Renal cortical epithelial cell (primary cell): ENCODE measurements around the gene ZFYVE21. TPM values are rescaled to one million over a fixed set of nuclear protein-coding genes. Genes with fewer than 3 reads are reported as not detected.
"Not testable (repeated sequence)": the region's sequence is repeated elsewhere in the genome, so short reads cannot be mapped to it uniquely, and the experiment has no call there.

Experiments used
- DNase-seq: peaks from one replicate; pipeline ENCODE4 v3.0.0-alpha.2; 2011; ENCODE audit warnings: low read depth
- total RNA-seq: library from RNA; depleted of rRNA; stranded (reverse); fragments of >200 nt; gene quantifications from 2 replicates; pipeline ENCODE4 v1.2.3, GENCODE V29; 2014

ZFYVE21 gene
- 88.0 and 97.9 TPM in 2 replicates for total RNA-seq

DNA sequence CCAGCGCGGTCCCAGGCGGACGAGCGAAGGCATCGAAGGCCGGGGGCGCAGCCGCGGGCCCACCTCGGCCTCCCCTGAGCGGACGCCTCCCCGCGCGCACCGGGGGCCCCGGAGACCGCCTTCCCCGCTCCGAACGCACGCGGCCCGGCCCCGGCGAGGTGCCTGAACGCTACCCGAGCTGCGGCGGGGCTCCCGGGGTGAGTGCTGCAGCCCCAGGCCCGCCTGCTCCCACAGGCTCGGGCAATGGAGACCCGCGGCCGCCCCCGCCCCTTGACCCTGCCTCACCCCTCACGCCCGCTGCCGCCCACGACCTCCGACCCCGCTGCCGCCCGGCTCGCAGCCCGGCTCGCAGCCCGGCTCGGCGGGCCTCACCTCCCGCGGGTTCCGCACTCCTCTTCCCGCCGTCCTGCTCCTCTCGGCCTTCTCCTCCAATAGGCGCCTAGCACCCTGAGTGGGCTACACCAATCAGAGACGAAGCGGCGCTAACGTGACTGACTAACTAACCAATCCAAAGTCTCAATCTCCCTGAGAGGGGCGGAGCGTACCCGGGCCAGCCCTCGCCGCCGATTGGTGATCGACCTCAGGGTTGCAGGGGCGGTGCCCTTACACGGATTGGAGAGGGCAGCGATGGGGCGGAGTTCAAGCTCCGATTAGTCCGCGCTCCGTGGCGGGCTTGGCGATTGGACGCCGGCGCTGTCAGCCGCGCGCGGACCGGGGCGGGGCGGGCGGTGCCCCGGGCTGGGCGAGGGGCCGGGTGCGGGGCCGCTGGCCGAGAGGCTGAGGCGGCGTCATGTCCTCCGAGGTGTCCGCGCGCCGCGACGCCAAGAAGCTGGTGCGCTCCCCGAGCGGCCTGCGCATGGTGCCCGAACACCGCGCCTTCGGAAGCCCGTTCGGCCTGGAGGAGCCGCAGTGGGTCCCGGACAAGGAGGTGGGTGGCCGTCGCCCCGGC, at the start of gene ZFYVE21, which contains the start of gene XRCC3:
Gene ZFYVE21 (plus strand): TSS at position 759 of the 949 bp plus-strand sequence. CDS start 32 bp downstream, at position 791.
Gene XRCC3 (minus strand): TSS at position 400 of the 949 bp plus-strand sequence. CDS start 4,364 bp downstream, outside the sequence.
- DNase-seq, result peak; percentile 96

DNA sequence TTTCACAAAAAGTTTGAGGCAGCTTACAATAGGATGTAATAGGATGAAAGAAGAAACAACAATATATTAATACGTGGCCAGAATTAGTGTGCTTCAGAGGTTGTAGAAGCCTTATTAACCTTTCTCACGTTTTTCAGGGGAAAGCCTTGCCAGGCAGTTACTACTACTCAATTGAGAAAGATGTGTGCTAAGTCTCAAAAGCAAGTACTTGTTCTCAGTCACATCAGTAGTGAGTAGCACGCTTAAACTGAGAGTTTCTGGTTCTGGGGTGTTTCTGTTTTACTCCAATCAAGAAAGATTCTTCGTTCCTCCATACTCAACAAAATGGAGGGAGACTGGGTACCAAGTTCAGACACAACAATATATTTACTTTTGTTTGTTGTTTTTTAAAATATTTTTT, 47.9 kb upstream of the ZFYVE21 start:
- no peak for DNase-seq

DNA sequence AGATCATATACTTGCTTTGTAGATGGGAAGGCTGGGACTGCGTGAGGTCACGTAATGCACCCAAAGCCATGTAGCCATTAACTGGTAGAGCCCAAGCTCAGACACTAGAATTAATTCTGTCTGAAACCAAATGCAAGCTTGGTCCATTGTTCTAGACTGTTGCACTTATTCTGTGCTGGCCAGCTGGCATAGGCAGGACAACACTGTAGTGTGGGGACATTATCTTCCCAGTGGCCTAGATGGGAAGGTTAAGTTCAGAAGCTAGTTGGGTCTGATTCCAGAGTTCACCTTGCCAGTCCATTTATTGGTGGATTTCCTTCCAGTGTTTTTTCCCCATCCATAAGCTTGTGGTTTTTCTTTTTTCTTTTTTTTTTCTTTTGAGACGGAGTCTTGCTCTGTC, 47.5 kb upstream of the ZFYVE21 start:
- no peak for DNase-seq

DNA sequence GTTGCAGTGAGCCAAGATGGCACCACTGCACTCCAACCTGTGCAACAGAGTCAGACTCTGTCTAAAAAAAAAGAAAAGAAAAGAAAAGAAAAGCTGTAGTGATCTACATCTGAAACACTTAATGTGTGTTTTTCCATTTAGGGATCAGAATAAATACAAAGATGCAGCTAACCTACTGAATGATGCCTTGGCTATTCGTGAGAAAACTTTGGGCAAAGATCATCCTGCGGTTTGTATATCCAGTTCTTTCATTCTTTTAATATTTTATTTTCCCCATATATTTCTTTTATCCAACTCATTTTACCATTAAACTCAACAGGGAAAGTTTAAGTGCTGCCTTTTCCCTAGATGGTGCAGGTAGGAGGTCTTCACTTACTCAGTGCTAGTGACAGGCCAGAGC, 46.2 kb upstream of the ZFYVE21 start:
- no peak for DNase-seq

DNA sequence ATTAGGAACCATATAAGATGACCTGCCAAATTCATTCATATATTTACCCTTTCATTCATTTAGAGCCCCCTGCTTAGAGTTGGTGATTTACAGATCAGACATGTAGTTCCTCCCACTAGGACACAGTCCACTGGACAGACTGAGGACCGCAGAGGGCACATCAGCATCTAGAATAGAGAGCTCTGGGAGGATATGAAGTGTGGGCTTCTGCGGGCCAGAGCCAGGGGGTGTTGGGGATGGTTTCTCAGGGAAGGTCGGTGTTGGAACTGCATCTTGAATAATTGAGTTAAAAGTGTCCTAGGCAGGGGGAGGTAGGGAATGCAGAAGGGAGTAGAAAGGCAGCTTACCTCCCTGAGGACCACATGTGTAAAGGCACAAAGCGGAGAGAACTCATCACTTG, 43.7 kb upstream of the ZFYVE21 start:
- DNase-seq, result no peak

DNA sequence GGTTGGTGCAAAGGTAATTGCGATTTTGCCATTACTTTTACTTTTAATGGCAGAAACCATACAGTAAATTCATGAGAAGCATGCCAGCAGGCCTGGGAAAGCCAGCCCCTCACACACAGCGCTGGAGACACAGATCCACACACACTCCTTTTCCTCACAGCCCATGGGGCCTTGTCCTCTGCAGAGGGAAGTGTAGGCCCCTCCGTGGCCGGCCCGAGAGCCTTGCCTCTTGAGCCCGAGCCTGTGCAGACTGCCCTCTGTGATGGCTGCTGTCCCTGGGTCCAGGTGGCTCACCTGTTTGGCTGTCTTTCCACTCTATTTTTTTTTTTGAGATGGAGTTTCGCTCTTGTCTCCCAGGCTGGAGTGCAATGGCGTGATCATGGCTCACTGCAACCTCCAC, 39.7 kb upstream of the ZFYVE21 start:
- no peak for DNase-seq

DNA sequence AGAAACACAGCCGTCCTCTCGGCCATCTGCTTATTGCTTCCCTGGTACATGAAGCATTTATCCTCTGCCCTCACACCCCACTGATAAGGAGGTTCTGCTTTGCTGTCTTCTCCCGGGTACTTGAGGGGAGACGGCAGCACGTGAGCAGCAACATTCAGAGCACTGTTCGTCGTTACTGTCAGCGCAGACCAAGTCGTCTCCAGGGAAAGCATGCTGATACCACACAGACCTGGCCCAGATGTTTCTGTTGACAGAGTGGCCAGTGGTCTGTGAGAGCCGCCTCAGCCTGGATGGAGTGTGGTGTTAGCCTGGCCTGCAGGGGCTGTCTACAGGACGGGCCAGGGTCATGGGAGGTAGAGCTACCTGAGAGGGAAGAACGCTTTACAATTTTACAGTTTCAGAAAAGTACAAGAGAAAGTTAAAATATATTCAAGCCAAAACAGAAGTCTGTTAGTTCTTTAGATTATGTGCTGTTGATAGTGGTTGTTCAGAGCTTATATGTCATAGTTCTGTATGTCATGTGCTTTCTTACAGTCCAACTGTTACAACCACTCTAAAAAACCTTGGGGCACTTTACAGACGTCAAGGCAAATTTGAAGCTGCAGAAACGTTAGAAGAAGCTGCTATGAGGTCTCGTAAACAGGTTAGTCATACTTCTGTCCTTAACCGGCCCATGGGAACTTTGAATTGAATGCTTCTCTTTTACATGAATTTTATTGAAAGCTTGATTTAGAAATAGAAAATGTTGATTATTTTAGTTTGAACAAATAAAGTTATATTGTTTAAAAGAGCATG, 38.5 kb upstream of the ZFYVE21 start:
- no peak for DNase-seq

DNA sequence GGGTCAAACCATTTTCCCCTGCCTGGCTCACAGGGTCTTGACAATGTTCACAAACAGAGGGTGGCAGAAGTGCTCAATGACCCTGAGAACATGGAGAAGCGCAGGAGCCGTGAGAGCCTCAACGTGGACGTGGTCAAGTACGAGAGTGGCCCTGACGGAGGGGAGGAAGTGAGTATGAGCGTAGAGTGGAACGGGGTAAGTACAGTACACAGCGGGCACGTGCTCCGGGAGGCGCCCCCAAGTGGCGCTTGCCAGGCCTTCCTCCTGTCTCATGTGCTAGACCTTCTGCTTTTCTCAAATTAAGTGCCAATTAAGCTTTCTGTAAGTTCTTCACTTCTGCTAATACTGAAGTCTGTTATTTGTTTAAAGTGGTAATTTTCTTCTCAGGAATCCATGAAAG, 36.3 kb upstream of the ZFYVE21 start:
- no peak for DNase-seq

DNA sequence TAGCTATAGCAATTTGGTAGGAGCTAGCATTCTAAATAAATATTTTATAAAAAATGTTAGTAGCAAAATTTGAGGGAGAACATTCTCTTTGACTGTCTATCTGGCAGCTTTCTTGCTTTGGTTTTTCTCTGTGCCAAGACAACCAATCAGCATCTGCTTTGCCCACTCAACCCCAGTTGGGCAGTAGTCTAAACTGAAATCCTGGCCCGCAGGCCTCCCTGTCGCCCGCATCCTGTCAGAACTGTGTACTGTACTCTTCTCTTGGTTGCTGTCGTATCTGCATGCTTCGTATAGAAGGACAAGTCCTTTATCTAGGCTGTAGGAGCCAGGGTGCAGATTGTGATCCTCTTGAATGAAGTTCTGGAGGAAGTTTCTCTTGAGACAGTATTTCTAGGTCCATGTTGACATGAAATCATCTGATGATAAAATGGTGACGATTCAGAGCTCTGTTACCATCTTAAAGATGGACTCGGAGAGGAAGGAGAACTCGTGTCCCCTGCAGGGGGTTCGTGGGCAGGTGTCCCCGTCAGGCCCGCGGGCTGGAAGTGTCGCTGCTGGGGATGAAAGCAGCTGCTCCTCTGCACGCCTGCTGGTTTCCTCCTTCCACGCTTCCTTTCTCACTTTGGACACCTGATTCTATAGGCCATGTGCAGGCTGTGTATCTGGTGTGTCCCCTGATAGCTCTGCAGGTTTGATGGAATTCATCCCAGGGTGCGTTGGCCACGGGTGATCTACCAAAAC, 34.9 kb upstream of the ZFYVE21 start:
- DNase-seq, result no peak

DNA sequence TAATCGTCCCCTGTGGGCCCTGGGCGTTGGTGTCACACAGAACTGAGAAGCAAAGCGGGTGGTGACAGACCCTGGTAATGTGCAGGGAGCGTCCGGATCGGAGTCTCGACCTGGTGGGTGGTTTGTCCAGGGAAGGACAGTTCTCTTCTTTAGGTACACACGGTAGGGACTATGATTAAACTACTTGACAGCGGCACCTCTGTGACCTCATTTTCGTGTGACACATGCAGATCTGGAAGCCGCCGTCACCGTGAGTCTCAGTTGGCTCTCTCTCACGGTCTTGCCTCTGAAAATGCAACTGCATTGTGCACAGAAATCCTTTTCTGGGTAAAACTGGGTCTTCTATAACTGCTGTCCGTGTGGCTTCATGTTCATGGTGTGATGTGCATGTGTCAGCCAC, 32.5 kb upstream of the ZFYVE21 start:
- no peak for DNase-seq

DNA sequence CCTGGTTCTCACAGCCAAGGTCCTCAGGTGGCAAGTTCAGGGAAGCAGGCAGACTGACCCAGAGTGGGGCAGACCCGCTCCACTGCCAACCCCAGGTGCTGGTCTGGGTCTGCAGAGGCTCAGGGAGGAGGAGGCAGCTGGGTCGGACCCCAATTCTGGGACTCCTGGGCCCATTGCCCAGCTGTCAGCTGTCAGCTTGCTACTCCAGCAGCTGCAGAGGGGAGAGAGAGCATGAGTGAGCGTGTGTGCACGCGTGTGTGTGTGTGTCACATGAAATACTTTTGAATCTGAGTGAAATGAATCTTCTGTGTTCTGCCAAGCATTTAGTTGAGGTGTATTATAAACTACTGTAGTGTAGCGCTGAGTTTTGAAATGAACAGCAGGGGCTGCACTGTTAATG, 31.1 kb upstream of the ZFYVE21 start:
- DNase-seq, result no peak

DNA sequence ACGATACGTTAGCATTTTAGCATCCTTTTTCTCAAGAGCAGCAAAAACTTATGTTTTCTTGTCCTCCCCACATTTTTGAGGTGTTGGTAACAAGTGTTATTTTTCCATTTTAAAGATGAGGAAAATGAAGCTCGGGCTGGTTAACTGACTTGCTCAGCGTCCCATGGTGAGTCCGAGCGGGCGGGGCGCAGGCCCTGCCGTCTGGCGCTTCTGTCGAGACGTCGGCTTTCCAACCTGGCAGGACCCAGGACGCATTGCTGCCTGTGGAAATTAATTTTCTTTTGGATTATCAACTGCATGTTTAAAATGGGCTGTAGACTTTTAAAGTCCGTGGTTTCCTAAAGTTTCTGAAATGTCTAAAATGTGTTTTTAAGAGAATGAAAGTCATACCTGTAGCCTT, 30.7 kb upstream of the ZFYVE21 start:
- DNase-seq, result no peak

DNA sequence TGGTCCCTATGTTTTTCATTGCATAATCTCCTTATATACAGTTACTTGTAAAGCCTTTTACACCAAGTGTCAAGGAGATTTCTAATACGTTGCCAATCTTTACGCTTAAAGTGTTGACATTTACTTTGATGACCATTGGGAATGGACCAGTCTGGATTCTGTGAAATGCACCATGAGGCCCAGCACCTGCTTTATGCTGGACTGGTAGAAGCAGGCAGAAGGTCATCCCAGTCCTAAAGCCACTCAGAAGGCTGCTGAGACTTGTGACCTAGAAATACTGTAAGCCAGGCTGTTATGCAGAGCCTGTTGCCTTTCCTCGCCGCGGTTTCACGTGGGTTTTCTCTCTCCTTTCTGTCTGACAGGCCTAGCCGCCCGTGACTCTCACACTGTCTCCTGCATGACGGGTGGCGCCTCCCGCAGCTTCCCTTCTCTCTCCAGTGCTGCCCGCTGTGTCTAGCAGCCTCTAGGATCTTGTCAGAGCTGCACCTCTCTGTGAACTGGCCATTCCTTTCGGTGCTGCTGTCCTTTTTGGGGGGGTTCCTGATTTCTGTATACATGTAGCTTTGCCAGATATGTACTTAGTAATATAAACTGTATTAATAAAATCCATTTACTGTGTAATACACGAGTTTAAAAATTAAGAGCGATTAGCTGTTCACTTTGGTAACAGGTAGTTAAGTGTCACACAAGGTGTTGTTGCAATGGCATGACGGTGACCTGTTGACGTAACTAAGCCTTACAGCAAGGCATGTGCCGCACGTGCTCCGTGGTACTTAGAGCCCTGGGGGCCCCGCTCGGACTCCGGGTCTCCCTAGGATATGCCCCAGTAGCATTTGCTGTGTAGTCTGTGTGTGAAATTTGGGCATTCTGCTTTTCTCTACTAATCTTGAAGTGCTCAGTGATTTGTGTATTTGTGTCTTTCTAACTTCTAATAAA, 30.1 kb upstream of the ZFYVE21 start:
- no peak for DNase-seq

DNA sequence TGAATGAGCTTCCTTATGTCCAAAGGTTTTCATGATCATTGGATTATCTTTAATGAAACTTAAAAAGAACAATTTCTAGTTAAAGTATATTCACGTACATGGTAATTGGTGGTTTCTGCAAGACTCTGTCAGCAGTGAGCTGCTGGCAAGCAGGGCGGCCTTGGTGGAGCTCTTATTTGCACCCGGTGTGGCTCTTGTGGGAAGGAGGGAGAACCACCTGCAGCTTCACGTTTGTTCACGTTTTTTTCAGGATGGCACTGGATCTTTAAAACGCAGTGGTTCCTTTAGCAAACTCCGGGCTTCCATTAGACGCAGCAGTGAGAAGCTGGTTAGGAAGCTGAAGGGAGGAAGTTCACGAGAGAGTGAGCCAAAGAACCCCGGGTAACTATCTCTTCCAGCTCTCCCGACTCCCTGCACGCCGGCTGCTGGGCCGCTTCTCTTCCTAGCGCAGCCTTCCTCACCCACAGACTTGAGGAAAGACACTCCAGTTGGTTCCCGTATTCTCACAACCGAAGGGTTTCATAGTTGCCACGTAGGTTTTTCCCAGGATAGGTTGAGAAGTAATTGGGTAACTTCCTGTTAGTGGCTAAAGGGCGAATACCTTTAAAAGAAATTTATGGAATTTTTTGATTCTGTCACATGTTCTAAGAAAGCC, 28.7 kb upstream of the ZFYVE21 start:
- no peak for DNase-seq

DNA sequence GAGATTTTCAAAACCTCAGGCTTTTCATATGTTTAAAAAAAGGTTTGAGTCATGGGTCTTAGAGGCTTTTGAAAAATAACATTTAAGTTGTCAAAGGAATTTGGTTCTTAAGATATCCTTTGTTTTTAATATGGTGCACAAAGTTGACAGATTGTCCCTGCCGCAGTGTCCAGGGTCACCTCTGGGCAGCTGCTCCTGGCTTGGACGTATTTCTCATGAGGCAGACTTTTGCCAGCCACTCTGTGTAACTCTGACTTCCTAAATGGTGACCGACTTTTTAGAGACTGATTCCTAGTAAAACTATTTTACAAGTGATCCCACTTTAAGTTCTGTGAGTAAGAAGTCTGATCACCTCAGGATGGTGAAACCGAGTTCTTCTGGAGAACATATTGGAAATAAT, 27.9 kb upstream of the ZFYVE21 start:
- DNase-seq, result no peak

DNA sequence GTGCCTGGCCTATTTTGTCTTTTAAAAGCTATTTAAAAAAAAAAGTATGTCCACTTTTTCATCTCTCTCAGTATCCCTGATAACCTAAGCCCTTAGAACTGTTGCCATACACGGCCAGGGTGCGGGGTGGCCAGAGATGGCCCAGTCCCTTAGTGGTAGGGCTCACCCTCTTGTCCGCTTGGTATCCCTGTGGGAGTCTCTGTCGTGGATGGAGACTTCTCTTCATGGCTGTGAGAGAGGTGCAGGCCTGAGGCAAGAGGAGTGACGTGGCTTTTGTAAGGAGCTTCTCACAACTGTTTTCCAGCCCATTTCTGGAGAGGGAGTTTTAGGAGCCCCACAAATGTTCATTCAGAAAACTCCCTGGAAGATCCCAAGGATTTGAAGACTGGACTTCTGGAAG, 27.2 kb upstream of the ZFYVE21 start:
- no peak for DNase-seq

DNA sequence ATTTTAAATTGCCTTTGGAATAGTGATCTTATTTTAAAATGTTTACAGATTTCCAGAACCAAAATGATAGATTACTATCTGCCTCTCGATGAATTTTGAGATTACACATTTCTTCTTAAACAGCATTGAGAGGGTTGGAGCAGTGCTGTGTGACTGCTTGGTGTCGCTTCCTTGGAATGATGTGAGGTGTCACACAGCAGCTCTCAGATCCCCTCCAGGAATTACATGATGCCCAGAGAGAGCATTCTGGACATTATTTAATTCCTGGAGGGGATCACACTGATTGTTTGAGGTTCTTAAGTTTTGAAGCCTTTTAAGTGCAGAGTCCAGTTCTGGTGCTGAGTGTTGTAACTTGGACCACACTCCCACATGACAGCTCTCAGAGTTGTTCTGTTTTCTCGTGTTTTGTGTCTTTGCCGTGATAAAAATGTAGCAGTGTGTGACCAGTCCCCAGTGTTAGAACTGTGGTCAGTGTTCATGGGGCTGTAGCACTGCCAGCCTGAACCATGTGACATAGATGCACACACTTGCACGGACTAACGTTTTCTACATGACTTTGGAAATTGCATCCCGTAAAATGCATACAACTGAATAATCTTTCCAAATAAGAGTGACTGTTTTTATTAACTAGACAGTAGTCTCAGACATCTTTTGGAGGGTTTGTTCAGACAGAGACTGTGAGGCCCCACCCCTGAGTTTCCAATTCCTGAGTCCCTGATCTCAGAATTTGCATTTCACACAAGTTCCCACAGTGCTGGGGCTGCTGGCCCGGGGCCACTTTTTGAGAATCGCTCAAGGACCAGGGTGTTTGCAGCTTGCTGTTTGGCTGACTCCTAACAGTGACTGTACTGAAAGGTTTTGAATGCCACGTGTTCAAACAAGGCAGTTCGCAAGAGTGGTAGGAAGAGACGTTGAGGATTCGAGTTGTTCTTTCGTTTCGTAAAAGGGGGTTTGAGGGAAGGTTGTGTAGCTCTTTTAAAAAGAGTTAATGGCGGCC, 26.4 kb upstream of the ZFYVE21 start:
- DNase-seq, result no peak

DNA sequence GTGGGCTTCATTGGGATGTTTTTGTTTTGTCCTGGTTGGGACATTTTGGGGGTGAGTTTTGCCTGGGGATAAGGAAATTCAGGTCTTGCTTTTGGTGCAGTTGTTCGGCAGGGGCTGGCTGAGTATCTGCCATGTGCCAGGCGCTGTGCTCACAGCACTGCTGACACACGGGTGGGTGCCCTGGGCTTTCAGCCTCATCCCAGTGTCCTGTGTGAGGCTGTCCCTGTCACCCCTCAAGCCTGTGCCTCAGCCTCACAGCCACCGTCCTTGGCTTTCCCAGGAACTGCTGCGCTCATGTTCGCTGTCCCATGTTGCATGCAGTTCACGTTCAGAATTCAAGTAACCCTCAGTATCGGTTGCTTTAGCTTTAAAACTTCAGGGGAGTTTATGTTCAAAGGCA, 25.3 kb upstream of the ZFYVE21 start:
- DNase-seq, result no peak

DNA sequence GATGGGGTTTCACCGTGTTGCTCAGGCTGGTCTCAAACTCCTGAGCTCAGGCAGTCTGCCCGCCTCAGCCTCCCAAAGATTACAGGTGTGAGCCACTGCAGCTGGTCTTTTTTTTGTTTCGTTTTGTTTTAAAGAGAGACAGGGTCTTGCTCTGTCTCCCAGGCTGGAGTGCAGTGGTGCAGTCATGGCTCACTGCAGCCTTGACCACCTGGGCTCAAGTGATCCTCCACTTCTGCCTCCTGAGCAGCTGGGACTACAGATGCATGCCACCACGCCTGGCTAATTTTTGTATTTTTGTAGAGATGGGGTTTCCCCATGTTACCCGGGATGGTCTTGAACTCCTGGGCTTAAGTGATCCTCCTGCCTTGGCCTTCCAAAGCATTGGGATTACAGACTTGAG, 24.0 kb upstream of the ZFYVE21 start:
- DNase-seq, result not testable (repeated sequence)
